Glomerular endothelial cell (primary cell): Measurements from ENCODE around the gene UMPS. TPM values are rescaled to one million over a fixed set of nuclear protein-coding genes. Genes with fewer than 3 reads are reported as not detected.
A peak's percentile ranks its signal among the peaks of the same experiment; 100 is the strongest.
"Not testable (repeated sequence)": the region's sequence is repeated elsewhere in the genome, so short reads cannot be mapped to it uniquely, and the experiment has no call there.

Experiments used
- DNase-seq: peaks from one replicate; pipeline ENCODE4 v3.0.0-alpha.2; 2011; ENCODE audit warnings: low read depth, low spot score; ENCODE audit errors: extremely low read depth
- total RNA-seq: library from RNA; depleted of rRNA; stranded (reverse); fragments of >200 nt; gene quantifications from 2 replicates; pipeline ENCODE4 v1.2.3, GENCODE V29; 2015

Gene UMPS
- total RNA-seq, 1 donor from 2014 or later = 18.0 TPM

- no peak for DNase-seq
These were observed 24.7 kb upstream of the UMPS start for GRCh38 chr3:124705552-124705951.

GRCh38 chr3:124707223-124707622, 23.0 kb upstream of the UMPS start:
- not testable (repeated sequence) for DNase-seq

- DNase-seq = no peak
These were observed 22.6 kb upstream of the UMPS start for GRCh38 chr3:124707656-124708062.

- no peak for DNase-seq
These were observed 15.9 kb upstream of the UMPS start for GRCh38 chr3:124714223-124714853.

- no peak for DNase-seq
These were observed 7.7 kb upstream of the UMPS start for GRCh38 chr3:124722589-124722988.

- DNase-seq = no peak
These were observed 667 bp downstream of the UMPS start for GRCh38 chr3:124730941-124731297.

GRCh38 chr3:124731760-124732159, 1.5 kb downstream of the UMPS start:
- no peak for DNase-seq

- DNase-seq = no peak
These were observed 10.8 kb downstream of the UMPS start for GRCh38 chr3:124741027-124741426.

- DNase-seq = no peak
These were observed 15.5 kb downstream of the UMPS start for GRCh38 chr3:124745756-124746155.

GRCh38 chr3:124747111-124747981, 17.1 kb downstream of the UMPS start:
- DNase-seq = no peak

GRCh38 chr3:124748560-124749198, 18.4 kb downstream of the UMPS start:
- DNase-seq = no peak

- DNase-seq = not testable (repeated sequence)
These were observed 19.6 kb downstream of the UMPS start for GRCh38 chr3:124749877-124750276.

- no peak for DNase-seq
These were observed 21.2 kb downstream of the UMPS start for GRCh38 chr3:124751501-124751900.

GRCh38 chr3:124752051-124752450, 21.8 kb downstream of the UMPS start:
- no peak for DNase-seq

GRCh38 chr3:124757926-124758325, 27.7 kb downstream of the UMPS start:
- not testable (repeated sequence) for DNase-seq

- no peak for DNase-seq
These were observed 28.8 kb downstream of the UMPS start for GRCh38 chr3:124758851-124759635.

GRCh38 chr3:124759666-124760401, 29.6 kb downstream of the UMPS start:
- no peak for DNase-seq

- DNase-seq = no peak
These were observed 30.3 kb downstream of the UMPS start for GRCh38 chr3:124760601-124761000.

- peak; percentile 48 for DNase-seq
These were observed 31.1 kb downstream of the UMPS start for GRCh38 chr3:124761250-124761796.
